C4-2B (cell line): Measurements from ENCODE around the gene TNFRSF8.

ENCODE experiments used
- H3K27ac ChIP-seq: fragments of 450-650 bp; 2 replicates; pipeline ENCODE4 v1.5.1; 2017
- CTCF ChIP-seq: fragments of 450-650 bp; conservative IDR thresholded peaks from 2 replicates; pipeline ENCODE4 v1.5.1; 2017; ENCODE audit warnings: mild to moderate bottlenecking
- ZFX ChIP-seq: fragments of 450-650 bp; IDR thresholded peaks from 2 replicates; pipeline ENCODE4 v1.6.1; 2017

TNFRSF8 gene

GRCh38 chr1:12140016-12140415 lies 76.9 kb downstream of the TNFRSF8 start:
- TF ChIP-seq ZFX = no peak
- TF ChIP-seq CTCF = no peak
- no peak overlapping the region for H3K27ac ChIP-seq

- no peak for TF ChIP-seq CTCF
- no peak overlapping the region for H3K27ac ChIP-seq
Measured at GRCh38 chr1:12140515-12141162, 77.5 kb downstream of the TNFRSF8 start.

- no peak for TF ChIP-seq ZFX
Measured at GRCh38 chr1:12141163-12141850, 78.2 kb downstream of the TNFRSF8 start.

GRCh38 chr1:12142141-12142823 lies 79.2 kb downstream of the TNFRSF8 start:
- H3K27ac ChIP-seq = no peak overlapping the region
- TF ChIP-seq ZFX (no peak), CTCF (no peak)

More at GRCh38 chr1:12141163-12141850, 78.2 kb downstream of the TNFRSF8 start:
- H3K27ac ChIP-seq = no peak overlapping the region

GRCh38 chr1:12142891-12143630 lies 80.0 kb downstream of the TNFRSF8 start:
- TF ChIP-seq CTCF (no peak), ZFX (no peak)

GRCh38 chr1:12143631-12144155 lies 80.6 kb downstream of the TNFRSF8 start:
- TF ChIP-seq CTCF (no peak), ZFX (no peak)
- peak overlapping the region; percentile 15 for H3K27ac ChIP-seq

More at GRCh38 chr1:12142891-12143630, 80.0 kb downstream of the TNFRSF8 start:
- H3K27ac ChIP-seq = peak overlapping the region; percentile 15; the same call in 1 of the 2 replicates

GRCh38 chr1:12144236-12144635 lies 81.1 kb downstream of the TNFRSF8 start:
- H3K27ac ChIP-seq = peak overlapping the region; percentile 15
- TF ChIP-seq ZFX (no peak), CTCF (no peak)
